Omental fat pad (tissue), 4 donors: ENCODE results near the gene PLA2G4C. TPM values are rescaled to one million over a fixed set of nuclear protein-coding genes. Genes with fewer than 3 reads are reported as not detected.

Experiments used
- ATAC-seq: fragments of 150-250 bp; one replicate; pipeline ENCODE4 v1.9.1; 2016; ENCODE audit warnings: mild to moderate bottlenecking, moderate library complexity; ENCODE audit not compliant: low FRiP score
- DNase-seq: peaks from one replicate; pipeline ENCODE4 v3.0.0-alpha.2; 2019; ENCODE audit warnings: low spot score
- CTCF ChIP-seq, 3 donors: fragments of 450-650 bp; IDR thresholded peaks; one replicate each; pipeline ENCODE4 v1.5.1; 2016 to 2017; ENCODE audit warnings: antibody characterized with exemption in 3 of 3, mild to moderate bottlenecking in 3 of 3, moderate library complexity in 2 of 3
- total RNA-seq, 4 donors: library from RNA; depleted of rRNA; stranded (reverse); fragments of >200 nt; gene quantifications; one replicate each; pipeline ENCODE4 v1.1.0, GENCODE V29; 2016

The PLA2G4C gene
- total RNA-seq, 4 donors from 2014 or later, result 1.7 to 5.7 (median 3.9) TPM

GRCh38 chr19:48051335-48052033, 59.1 kb downstream of the PLA2G4C start:
- ATAC-seq, result no peak
- DNase-seq, result no peak
- no peak for TF ChIP-seq CTCF (IDR thresholded peaks at IDR 0.05)

- no peak for TF ChIP-seq CTCF (IDR thresholded peaks at IDR 0.05)
- ATAC-seq (no peak), DNase-seq (no peak)
These were observed 66.1 kb downstream of the PLA2G4C start for GRCh38 chr19:48044561-48044960.

GRCh38 chr19:48043675-48044258, 66.8 kb downstream of the PLA2G4C start, which contains the start of gene CABP5:
CABP5 (minus strand) TSS chr19:48044079; CDS start chr19:48043922, 157 bp downstream.
- no peak for ATAC-seq
- no peak for TF ChIP-seq CTCF (IDR thresholded peaks at IDR 0.05)
- DNase-seq, result no peak

GRCh38 chr19:48041877-48042580, 68.6 kb downstream of the PLA2G4C start:
- TF ChIP-seq CTCF (IDR thresholded peaks at IDR 0.05), result no peak
- no peak for ATAC-seq

GRCh38 chr19:48036765-48037164, 73.9 kb downstream of the PLA2G4C start:
- TF ChIP-seq CTCF (IDR thresholded peaks at IDR 0.05), result no peak
- no peak for ATAC-seq
- DNase-seq, result no peak

More at GRCh38 chr19:48041877-48042580, 68.6 kb downstream of the PLA2G4C start:
- no peak for DNase-seq

GRCh38 chr19:48033604-48034003, 77.0 kb downstream of the PLA2G4C start:
- TF ChIP-seq CTCF (IDR thresholded peaks at IDR 0.05), result no peak
- ATAC-seq (no peak), DNase-seq (no peak)
